Epithelial cell of proximal tubule (primary cell): ENCODE measurements around the gene PACRG. TPM values are rescaled to one million over a fixed set of nuclear protein-coding genes. Genes with fewer than 3 reads are reported as not detected.

Experiments
- DNase-seq: peaks from one replicate; pipeline ENCODE4 v3.0.0-alpha.2; 2011; ENCODE audit warnings: low read depth
- H3K4me3 ChIP-seq: 2 replicates; pipeline ENCODE4 v1.5.1; 2011; ENCODE audit warnings: low read depth, mild to moderate bottlenecking, low read length
- total RNA-seq: library from RNA; depleted of rRNA; stranded (reverse); fragments of >200 nt; gene quantifications from 2 replicates; pipeline ENCODE4 v1.2.3, GENCODE V29; 2015
- TF ChIP-seq, protein P1 (sequence below): conservative IDR thresholded peaks from 2 replicates; pipeline ENCODE4 v1.5.1; 2012; ENCODE audit warnings: low read depth, mild to moderate bottlenecking, low read length

Gene PACRG
- total RNA-seq, 1 donor from 2014 or later, result 0.12 TPM

DNA sequence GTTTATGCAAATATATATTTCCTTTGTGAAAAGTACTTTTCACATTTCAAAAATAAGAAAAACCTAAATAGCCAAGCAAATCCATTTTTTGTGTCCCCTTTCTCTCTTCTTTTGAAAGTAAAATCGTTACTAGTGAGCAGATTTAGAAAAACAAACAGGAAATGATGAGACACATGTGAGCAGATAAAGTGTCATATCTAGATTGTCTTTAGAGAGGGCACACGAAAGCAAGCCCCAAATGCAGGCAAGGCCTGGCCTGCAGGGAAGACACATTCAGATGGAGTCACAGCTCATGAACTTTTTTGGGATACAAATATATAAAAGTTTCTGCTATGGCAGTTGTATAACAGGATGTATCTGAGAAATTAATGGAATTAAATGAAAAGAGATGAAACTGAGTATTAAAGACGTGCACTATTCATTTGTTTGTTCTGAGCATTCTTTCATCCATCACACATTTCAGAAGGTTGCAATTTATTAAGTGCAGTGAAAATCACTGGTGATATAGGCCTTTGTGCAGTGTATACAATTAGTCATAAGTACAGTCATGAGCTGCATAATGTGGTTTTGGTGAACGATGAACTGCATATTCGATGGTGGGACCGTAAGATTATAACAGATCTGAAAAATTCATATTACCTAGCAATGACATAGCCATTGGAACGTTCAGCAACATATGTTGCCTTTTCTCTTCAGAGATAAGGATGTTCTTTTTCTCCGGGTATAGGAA lies 101.4 kb downstream of the PACRG start:
- no peak for DNase-seq
- TF ChIP-seq, protein P1, sequence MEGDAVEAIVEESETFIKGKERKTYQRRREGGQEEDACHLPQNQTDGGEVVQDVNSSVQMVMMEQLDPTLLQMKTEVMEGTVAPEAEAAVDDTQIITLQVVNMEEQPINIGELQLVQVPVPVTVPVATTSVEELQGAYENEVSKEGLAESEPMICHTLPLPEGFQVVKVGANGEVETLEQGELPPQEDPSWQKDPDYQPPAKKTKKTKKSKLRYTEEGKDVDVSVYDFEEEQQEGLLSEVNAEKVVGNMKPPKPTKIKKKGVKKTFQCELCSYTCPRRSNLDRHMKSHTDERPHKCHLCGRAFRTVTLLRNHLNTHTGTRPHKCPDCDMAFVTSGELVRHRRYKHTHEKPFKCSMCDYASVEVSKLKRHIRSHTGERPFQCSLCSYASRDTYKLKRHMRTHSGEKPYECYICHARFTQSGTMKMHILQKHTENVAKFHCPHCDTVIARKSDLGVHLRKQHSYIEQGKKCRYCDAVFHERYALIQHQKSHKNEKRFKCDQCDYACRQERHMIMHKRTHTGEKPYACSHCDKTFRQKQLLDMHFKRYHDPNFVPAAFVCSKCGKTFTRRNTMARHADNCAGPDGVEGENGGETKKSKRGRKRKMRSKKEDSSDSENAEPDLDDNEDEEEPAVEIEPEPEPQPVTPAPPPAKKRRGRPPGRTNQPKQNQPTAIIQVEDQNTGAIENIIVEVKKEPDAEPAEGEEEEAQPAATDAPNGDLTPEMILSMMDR, result no peak
- no peak overlapping the region for H3K4me3 ChIP-seq

DNA sequence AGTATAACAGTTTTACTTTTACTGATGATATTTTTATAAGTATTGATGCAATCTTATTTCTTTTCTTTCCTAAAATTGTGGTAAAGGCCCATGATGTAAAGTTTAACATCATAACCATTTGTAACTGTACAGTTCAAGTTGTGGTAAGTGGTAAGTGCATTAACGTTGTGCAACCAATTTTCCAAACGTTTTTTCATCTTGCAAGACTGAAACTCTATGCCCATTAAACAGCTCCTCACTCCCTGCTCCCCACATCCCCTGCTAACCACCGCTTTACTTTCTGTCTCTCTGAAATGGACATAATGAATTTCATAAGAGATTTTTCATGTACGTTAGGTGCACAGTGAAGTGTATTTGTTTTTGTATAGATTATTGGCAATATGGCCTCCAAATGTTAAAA lies 106.0 kb downstream of the PACRG start:
- no peak overlapping the region for H3K4me3 ChIP-seq
- TF ChIP-seq, protein P1, result no peak
- no peak for DNase-seq

DNA sequence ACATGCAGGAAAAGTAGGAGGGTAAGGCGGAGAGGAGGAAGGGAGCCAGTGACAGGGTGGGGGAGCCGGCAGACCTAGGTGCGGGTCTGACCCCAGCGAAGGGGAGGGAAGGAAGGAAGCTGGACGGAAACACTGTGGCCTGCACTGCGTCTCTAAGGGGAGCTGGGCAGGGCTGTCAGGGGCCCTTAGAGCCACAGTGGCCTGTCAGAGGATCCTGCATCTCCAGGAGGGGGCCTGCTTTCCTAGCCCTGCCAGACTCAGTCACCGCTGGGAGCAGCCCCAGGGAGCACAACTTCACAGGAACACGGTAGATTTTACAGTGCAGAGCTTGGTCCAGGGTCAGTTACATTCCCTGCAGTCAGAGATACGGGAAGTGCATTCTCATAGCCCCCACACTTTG lies 118.2 kb downstream of the PACRG start:
- no peak overlapping the region for H3K4me3 ChIP-seq
- TF ChIP-seq, protein P1, result no peak
- no peak for DNase-seq

DNA sequence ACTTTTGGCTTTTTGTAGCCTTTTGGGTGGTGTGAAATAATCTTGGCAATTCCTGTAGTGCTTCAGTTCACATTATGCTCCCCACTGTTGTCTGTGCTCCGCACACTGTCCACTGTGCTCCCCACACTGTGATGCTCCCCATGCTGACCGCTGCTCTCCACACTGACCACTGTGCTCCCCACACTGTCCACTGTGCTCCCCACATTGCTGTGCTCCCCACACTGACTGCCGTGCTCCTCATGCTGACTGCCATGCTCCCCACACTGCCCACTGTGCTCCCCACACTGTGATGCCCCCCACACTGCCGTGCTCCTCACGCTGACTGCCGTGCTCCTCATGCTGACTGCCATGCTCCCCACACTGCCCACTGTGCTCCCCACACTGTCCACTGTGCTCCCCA lies 118.9 kb downstream of the PACRG start:
- H3K4me3 ChIP-seq, result no peak overlapping the region
- TF ChIP-seq, protein P1, result no peak
- DNase-seq, result no peak

DNA sequence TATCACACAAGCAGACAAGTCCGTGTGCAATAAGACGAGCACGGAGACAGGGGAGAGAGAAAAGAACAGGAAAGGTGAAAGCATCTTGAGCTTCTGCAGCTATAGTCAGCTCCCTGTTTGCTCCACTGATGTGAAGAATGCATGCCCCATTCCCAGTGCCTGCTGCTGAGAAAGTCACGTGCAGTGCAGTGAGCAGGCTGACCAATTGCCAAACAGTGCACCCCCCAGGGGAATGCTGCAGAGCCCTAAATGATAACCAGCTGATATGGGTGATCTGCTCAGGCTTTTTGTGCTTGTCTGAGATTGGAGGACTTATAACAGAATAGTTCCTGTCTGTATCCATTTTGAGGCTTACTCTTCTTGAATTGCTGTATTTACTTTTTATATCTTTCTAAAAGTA lies 121.5 kb downstream of the PACRG start:
- no peak for DNase-seq
- TF ChIP-seq, protein P1, result no peak
- no peak overlapping the region for H3K4me3 ChIP-seq

DNA sequence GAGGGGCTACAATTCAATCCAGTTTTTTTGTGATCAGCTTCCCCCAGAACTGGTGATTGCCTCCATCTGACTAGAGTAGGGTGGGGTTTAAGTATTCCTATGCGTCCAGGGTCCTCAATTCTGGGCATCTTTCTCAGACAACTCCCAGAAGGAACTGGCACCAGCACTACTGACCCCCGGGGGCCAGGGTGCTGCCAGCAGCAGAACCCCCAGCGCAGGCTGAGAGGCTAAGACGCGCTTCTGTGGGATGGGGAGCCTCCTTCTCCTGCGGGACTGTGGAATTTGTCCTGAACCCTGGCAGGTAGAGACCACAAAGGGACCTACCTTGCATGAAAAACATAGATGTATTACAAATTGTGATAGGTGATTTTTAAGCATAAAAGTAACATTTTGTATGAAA lies 124.4 kb downstream of the PACRG start:
- TF ChIP-seq, protein P1, result no peak
- no peak overlapping the region for H3K4me3 ChIP-seq
- DNase-seq, result no peak
